Measurements from ENCODE around the gene MIF4GD. TPM values are rescaled to one million over a fixed set of nuclear protein-coding genes. Genes with fewer than 3 reads are reported as not detected.
"Not testable (repeated sequence)": the region's sequence is repeated elsewhere in the genome, so short reads cannot be mapped to it uniquely, and the experiment has no call there.

Gene MIF4GD
- total RNA-seq, 1 donor from 2014 or later: 25.5 TPM

GRCh38 chr17:75260641-75261335 is 10.2 kb downstream of the MIF4GD start:
- no peak for DNase-seq (ENCODE audit: low spot score)

DNA sequence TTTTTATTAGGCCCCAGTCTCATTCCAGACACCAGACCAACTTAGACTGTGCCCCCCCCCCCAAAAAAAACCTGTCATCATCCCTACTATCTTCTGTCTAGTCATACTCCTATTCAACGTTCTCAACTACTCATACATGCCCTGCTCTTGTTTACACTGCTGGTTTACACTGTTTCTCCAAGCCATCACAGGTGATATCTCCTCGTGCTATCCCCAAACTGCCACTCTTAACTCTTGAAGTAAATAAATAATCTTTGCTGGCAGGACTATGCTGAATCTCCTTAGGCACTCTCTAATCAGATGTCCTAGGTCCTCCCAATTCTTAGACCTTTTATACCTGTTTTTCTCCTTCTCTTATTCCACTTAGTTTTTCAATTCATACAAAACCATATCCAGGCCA is 13.8 kb downstream of the MIF4GD start:
- not testable (repeated sequence) for DNase-seq (ENCODE audit: low spot score)

GRCh38 chr17:75255954-75256698 is 14.9 kb downstream of the MIF4GD start:
- not testable (repeated sequence) for DNase-seq (ENCODE audit: low spot score)

DNA sequence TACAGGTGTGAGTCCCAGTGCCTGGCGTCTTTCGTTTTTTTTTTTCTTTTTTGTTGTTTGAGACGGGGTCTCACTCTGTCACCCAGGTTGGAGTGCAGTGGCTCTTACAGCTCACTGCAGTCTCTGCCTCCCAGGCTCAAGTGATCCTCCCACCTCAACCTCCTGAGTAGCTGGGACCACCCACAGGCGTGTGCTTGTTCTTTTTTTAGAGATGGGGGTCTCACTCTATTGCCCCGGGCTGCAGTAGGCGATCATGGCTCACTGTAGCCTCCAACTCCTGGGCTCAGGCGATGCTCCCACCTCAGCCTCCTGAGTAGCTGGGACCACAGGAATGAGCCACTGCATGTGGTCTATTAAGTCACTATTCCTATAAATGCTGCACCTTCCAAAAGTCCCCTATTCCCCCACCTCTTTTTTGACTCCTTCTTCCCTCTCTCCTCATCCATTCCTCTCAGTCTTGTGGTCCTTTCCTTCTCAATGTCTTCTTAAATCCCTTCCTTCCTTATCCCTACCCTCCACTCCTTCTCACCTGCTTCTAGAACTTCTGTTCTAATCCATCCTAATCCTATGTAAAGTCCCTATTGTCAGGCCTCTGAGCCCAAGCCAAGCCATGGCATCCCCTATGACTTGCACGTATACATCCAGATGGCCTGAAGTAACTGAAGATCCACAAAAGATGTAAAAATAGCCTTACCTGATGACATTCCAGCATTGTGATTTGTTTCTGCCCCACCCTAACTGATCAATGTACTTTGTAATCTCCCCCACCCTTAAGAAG is 18.8 kb downstream of the MIF4GD start:
- no peak for DNase-seq (ENCODE audit: low spot score)

DNA sequence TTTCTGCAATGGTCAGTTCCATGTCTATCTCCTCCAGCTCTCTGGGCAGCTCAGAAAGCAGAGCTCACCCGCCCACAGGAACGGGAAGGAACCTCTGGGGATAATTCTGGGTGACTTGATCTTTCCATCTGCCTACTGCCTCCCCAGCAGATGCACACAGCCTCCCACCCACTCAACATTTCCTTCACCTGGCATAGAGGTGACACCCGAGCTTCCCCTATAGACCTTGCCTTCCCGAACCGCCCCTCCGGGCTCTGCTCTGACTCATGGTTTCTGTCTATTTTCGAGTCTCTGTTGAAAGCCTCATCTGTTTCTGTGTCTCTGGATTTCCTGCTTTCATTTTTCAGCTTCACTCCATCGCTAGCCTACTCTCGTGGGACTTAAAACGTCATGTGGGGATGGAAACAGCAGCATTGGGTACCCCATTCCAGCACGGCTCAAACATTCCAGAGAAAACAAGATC is 21.0 kb downstream of the MIF4GD start:
- DNase-seq (ENCODE audit: low spot score): no peak

DNA sequence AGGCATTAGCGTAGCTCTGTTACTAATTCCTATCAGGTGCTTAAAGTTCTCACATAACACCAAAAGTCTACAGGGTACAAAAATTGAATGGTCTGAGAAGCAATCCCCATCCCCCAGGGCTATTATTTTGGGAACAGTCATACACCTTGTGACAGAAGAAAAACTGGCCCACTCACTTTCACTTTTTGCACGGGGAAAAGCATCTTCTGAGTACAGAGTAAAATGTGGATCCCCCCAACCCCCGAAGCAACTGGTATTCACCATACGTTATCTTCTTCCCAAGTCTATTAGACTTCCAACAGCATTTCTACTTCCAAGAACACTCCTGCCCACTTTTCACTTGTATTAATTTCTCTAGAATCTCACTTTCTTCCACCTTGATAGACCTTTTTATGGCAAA is 21.5 kb downstream of the MIF4GD start:
- DNase-seq (ENCODE audit: low spot score): no peak

- DNase-seq (ENCODE audit: low spot score): no peak
These were observed 24.6 kb downstream of the MIF4GD start for GRCh38 chr17:75246404-75246803.

DNA sequence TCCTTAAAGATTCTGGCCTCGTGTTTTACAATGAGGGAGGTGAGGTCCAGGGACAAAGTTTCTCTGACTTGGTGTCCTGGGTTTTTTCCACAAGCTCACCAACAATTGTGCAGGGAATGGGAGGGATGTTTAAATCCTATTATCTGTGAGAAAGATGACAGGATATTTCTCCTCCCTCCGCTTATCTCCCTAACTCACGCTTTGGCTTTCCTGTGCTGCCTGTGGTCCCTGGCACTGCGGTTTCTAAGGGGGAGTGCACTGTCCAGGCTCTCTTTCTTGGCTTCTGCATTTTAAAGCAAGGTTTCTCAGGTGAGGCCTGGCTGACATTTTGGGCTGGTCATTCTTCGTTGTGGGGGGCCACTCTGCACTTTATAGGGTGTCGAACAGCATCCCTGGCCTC is 26.0 kb downstream of the MIF4GD start:
- DNase-seq (ENCODE audit: low spot score): no peak

GRCh38 chr17:75244133-75244866 is 26.7 kb downstream of the MIF4GD start:
- DNase-seq (ENCODE audit: low spot score): no peak

GRCh38 chr17:75242461-75243042 is 28.5 kb downstream of the MIF4GD start:
- DNase-seq (ENCODE audit: low spot score): no peak

DNA sequence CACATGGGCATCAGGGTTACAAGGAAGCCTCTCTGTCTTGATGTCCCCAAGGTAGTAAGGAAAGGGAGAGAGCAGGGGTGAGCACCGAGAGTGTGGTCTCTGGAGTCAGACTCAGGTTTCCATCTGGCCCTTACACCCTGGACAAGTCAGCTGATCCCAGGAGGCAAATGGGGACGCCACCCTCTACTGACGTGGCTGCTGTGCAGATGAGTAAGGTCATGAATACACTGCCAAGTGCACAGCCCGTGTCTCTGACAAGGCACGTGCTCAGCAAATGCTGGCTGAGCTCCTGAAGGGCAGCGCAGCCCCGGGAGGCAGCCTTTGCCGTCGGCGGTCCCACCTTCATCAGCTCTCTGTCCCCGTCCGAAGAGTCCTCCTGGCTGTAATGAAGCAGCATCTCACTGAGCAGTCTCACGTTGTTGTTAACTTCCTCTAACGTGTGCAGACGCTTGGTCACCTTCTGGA is 29.0 kb downstream of the MIF4GD start:
- no peak for DNase-seq (ENCODE audit: low spot score)

GRCh38 chr17:75241502-75241901 is 29.5 kb downstream of the MIF4GD start:
- no peak for DNase-seq (ENCODE audit: low spot score)

DNA sequence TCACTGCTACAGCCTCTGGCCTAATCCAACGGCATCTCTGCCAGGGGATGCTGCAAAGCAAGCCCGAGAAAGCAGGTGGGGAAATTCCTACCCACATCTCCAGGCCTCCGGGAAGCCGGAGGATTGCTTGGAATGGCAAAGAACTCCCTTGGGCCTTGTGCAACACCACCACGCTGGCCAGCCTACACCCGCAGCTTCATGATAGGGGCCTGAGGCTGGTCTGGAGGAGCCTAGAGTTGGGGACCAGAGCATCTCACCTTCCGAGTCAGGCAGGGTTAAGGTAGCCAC is 29.9 kb downstream of the MIF4GD start:
- DNase-seq (ENCODE audit: low spot score): no peak

DNA sequence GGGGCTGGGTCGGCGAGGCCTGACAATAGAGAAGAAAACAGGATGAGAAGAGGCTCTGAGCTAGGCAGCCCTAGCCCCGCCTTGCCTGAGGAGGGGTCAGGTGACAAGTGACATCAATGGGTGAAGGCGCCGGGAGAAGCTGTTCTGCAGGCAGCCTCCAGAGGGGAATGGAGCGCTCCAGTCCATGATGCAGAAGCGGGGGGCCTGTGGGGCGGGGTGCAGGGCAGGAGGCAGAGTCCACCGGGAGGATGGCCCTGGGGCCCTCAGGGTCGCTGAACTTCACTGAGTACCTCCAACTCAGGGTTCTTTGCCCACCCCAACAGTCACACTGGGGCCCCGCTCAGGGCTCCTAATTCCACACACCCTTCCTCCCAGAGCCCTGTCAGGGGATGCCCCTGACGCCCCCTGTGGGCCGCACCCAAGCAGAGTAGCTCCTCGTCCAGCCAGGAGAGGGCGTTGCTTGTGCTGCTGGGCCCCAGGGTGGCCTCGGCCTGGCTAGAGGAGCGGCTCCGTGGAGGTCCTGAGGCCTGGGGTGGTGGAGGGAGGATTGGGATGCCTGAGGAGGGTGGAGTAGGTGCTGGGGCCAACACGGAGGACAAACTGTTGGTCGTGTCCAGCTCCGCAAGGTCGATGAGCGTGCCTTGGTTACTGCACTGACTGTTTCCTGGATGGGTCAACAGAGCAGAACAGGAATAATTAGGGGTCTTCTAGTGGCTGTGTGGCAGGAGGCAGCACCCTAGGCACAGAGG is 30.5 kb downstream of the MIF4GD start:
- DNase-seq (ENCODE audit: low spot score): no peak

- no peak for DNase-seq (ENCODE audit: low spot score)
These were observed 31.1 kb downstream of the MIF4GD start for GRCh38 chr17:75239778-75240393.

DNA sequence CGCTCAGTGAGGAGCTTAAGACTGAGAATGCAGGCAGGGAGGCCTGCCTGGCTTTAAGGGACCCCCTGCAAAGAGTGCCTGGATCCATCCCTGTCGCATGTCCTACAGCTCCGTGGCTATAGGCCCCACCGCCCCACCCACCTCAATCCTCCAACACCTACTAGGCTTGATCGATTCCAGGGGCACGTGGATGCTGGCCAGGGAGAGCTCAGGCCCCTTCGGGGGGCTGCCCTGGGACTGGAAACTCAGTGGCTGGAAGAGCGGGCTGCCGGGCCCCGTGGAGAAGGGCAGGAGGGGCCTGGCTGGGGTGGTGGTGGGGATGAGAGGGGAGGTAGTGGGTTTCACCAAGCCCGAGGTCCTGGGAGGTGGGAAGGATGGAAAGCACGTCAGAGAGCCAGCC is 31.8 kb downstream of the MIF4GD start:
- no peak for DNase-seq (ENCODE audit: low spot score)

DNA sequence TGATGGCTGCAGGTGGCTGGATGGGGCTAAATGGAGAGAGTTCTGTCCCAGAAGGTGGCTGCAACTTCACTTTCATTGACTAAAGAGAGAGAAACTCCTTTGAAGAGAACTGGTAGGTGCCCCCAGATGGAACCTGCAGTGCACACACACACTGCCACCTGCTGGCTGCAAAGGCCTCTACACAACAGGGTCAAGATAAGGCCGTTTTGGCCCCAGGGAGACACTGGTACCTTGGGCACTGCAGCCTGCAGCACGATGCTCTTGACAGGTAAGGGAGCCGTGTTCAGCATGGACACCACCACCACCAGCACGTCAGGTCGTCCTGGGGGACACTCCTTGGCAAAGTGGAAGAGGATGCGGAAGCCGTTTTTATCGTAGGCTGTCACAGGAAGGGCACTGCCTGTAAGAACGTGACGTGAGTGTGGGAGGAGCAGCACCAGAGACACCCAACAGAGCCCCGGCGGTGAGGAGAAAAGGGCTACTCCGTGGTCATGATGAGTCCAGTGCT is 32.3 kb downstream of the MIF4GD start:
- peak; percentile 40 for DNase-seq (ENCODE audit: low spot score)

- DNase-seq (ENCODE audit: low spot score): no peak
These were observed 32.9 kb downstream of the MIF4GD start for GRCh38 chr17:75238020-75238580.

DNA sequence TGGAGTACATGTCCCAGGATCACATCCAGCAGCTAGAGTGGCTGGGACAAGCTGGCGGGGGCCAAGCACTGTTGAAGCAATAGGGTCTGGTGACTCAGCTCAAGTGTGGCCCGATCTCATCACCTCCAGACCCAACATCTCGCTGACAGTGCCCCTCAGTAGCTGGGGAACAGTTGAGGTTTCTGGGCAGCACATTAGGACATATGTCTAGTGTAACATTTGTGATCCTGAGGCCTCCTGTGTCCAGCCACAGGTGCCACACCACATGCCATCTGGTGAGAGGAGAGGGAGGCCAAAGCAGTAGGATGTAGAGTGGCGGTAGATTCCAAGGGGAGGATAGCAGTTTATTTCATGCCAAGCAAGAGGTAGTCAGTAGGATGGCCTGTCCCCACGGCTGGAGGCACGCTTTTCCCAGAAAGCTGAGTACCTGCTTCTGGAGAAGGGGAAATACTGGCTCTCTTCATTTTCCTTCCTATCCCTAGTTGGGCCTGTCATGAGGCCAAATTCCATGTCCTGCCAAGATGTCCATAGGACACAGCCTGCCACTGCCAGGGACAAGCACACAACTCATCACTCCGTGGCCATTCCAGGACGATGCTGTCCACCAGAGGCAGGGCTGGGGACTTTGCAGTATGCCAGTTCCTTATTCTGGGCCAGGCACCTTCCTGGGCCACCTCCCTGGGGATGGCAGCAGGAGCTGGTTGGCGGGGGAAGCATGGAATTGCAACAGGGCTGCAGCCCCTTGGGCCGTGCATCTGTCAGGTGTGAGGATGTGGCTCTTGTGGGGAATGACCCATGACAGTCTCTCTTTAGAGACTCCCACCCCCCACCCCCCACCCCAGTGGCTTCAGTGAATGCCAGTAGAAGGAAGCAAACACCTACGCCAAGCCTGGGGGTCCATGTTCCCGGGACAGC is 33.7 kb downstream of the MIF4GD start:
- DNase-seq (ENCODE audit: low spot score): no peak

Data from mucosa of gallbladder (tissue), 1 donor.